GM19240 (cell line): ENCODE results near the gene TMEM52.

Experiments
- DNase-seq: peaks from one replicate; pipeline ENCODE4 v3.0.0; 2011; ENCODE audit warnings: low spot score; ENCODE audit not compliant: insufficient read length

The TMEM52 gene

GRCh38 chr1:1918901-1919303 lies at the start of gene TMEM52:
TSS of gene TMEM52 (minus strand) at chr1:1919279. CDS start at chr1:1919265, 14 bp downstream.
- DNase-seq, result no peak

- no peak for DNase-seq
Measured at GRCh38 chr1:1967879-1968278, 48.8 kb upstream of the TMEM52 start.

- no peak for DNase-seq
Measured at GRCh38 chr1:1967151-1967550, 48.1 kb upstream of the TMEM52 start.

- DNase-seq, result no peak
Measured at GRCh38 chr1:1966071-1966740, 47.1 kb upstream of the TMEM52 start.

- no peak for DNase-seq
Measured at GRCh38 chr1:1965546-1965945, 46.5 kb upstream of the TMEM52 start.

- no peak for DNase-seq
Measured at GRCh38 chr1:1964811-1965210, 45.7 kb upstream of the TMEM52 start.

GRCh38 chr1:1963570-1963969 lies 44.5 kb upstream of the TMEM52 start:
- no peak for DNase-seq

GRCh38 chr1:1962752-1963151 lies 43.7 kb upstream of the TMEM52 start:
- no peak for DNase-seq

- DNase-seq, result no peak
Measured at GRCh38 chr1:1960480-1961196, 41.6 kb upstream of the TMEM52 start.

GRCh38 chr1:1959840-1960479 lies 40.9 kb upstream of the TMEM52 start:
- peak; percentile 72 for DNase-seq

- DNase-seq, result no peak
Measured at GRCh38 chr1:1959459-1959839, 40.4 kb upstream of the TMEM52 start.

- no peak for DNase-seq
Measured at GRCh38 chr1:1958071-1958541, 39.0 kb upstream of the TMEM52 start.

- DNase-seq, result no peak
Measured at GRCh38 chr1:1957533-1957961, 38.5 kb upstream of the TMEM52 start.

- no peak for DNase-seq
Measured at GRCh38 chr1:1956586-1957532, 37.8 kb upstream of the TMEM52 start.

- no peak for DNase-seq
Measured at GRCh38 chr1:1956101-1956500, 37.0 kb upstream of the TMEM52 start.

GRCh38 chr1:1955621-1956094 lies 36.6 kb upstream of the TMEM52 start:
- DNase-seq, result no peak

- DNase-seq, result no peak
Measured at GRCh38 chr1:1954831-1955441, 35.9 kb upstream of the TMEM52 start.

- DNase-seq, result no peak
Measured at GRCh38 chr1:1954015-1954414, 34.9 kb upstream of the TMEM52 start.

GRCh38 chr1:1950940-1951339 lies 31.9 kb upstream of the TMEM52 start:
- no peak for DNase-seq

- no peak for DNase-seq
Measured at GRCh38 chr1:1948783-1949182, 29.7 kb upstream of the TMEM52 start.

GRCh38 chr1:1947493-1947892 lies 28.4 kb upstream of the TMEM52 start:
- DNase-seq, result no peak
